ENCODE measurements around the gene RPS27. TPM values are rescaled to one million over a fixed set of nuclear protein-coding genes. Genes with fewer than 3 reads are reported as not detected.

The RPS27 gene
- polyA plus RNA-seq, 1 donor from 2014 or later = 2,235 TPM

- peaks cover 35% of the 10 kb centered on the region for H3K79me2 ChIP-seq (replicated peaks; ENCODE audit: insufficient read depth, low read length)
- no peaks in the 10 kb centered on the region for H3K9me3 ChIP-seq (ENCODE audit: low read length)
- no peak overlapping the region for H3K4me3 ChIP-seq (ENCODE audit: low read length)
- H3K27ac ChIP-seq (ENCODE audit: low read length) = no peak overlapping the region
- no peak overlapping the region for H3K9ac ChIP-seq (ENCODE audit: low read length)
- TF ChIP-seq EP300 (conservative IDR thresholded peaks at IDR 0.05; ENCODE audit: poor library complexity, severe bottlenecking) (no peak), SMC3 (conservative IDR thresholded peaks at IDR 0.05; ENCODE audit: poor library complexity) (no peak), MXI1 (conservative IDR thresholded peaks at IDR 0.05; ENCODE audit: poor library complexity, severe bottlenecking) (no peak), POLR2AphosphoS5 (IDR thresholded peaks at IDR 0.05) (no peak), TAF1 (IDR thresholded peaks at IDR 0.05; ENCODE audit: low read depth) (no peak), RAD21 (conservative IDR thresholded peaks at IDR 0.05) (no peak), CTCF (IDR thresholded peaks at IDR 0.05; ENCODE audit: poor library complexity, severe bottlenecking) (no peak), EZH2 (IDR thresholded peaks at IDR 0.05; ENCODE audit: borderline replicate concordance, insufficient read depth, low read length, poor library complexity, severe bottlenecking) (no peak), REST (IDR thresholded peaks at IDR 0.05; ENCODE audit: borderline replicate concordance) (no peak)
- H3K36me3 ChIP-seq (ENCODE audit: insufficient read depth, low read length) = no peaks in the 10 kb centered on the region
- no peaks in the 10 kb centered on the region for H3F3A ChIP-seq (ENCODE audit: insufficient read depth, low read length, poor library complexity, severe bottlenecking)
- no peak overlapping the region for H3K4me2 ChIP-seq (ENCODE audit: low read length)
- no peak overlapping the region for H2AFZ ChIP-seq (ENCODE audit: low read depth, low read length)
- no peaks in the 10 kb centered on the region for H4K20me1 ChIP-seq (ENCODE audit: insufficient read depth)
- H3K27me3 ChIP-seq (ENCODE audit: insufficient read depth, low read depth, low read length) = no peaks in the 10 kb centered on the region
- H3K9me2 ChIP-seq (ENCODE audit: insufficient read depth, low read length) = no peaks in the 10 kb centered on the region
These were observed 36.6 kb upstream of the RPS27 start for GRCh38 chr1:153953859-153954365.

- peaks cover 35% of the 10 kb centered on the region for H3K79me2 ChIP-seq (replicated peaks; ENCODE audit: insufficient read depth, low read length)
- H3K4me3 ChIP-seq (ENCODE audit: low read length) = no peak overlapping the region
- TF ChIP-seq TAF1 (IDR thresholded peaks at IDR 0.05; ENCODE audit: low read depth) (no peak), EP300 (conservative IDR thresholded peaks at IDR 0.05; ENCODE audit: poor library complexity, severe bottlenecking) (no peak), MXI1 (conservative IDR thresholded peaks at IDR 0.05; ENCODE audit: poor library complexity, severe bottlenecking) (no peak), CTCF (IDR thresholded peaks at IDR 0.05; ENCODE audit: poor library complexity, severe bottlenecking) (no peak), POLR2AphosphoS5 (IDR thresholded peaks at IDR 0.05) (no peak), RAD21 (conservative IDR thresholded peaks at IDR 0.05) (no peak), SMC3 (conservative IDR thresholded peaks at IDR 0.05; ENCODE audit: poor library complexity) (no peak), EZH2 (IDR thresholded peaks at IDR 0.05; ENCODE audit: borderline replicate concordance, insufficient read depth, low read length, poor library complexity, severe bottlenecking) (no peak), REST (IDR thresholded peaks at IDR 0.05; ENCODE audit: borderline replicate concordance) (no peak)
- no peaks in the 10 kb centered on the region for H3F3A ChIP-seq (ENCODE audit: insufficient read depth, low read length, poor library complexity, severe bottlenecking)
- H3K9ac ChIP-seq (ENCODE audit: low read length) = no peak overlapping the region
- no peaks in the 10 kb centered on the region for H3K9me2 ChIP-seq (ENCODE audit: insufficient read depth, low read length)
- H4K20me1 ChIP-seq (ENCODE audit: insufficient read depth) = no peaks in the 10 kb centered on the region
- H3K27me3 ChIP-seq (ENCODE audit: insufficient read depth, low read depth, low read length) = no peaks in the 10 kb centered on the region
- no peaks in the 10 kb centered on the region for H3K36me3 ChIP-seq (ENCODE audit: insufficient read depth, low read length)
- no peak overlapping the region for H3K27ac ChIP-seq (ENCODE audit: low read length)
- no peak overlapping the region for H2AFZ ChIP-seq (ENCODE audit: low read depth, low read length)
- H3K4me2 ChIP-seq (ENCODE audit: low read length) = no peak overlapping the region
- H3K9me3 ChIP-seq (ENCODE audit: low read length) = no peaks in the 10 kb centered on the region
These were observed 35.7 kb upstream of the RPS27 start for GRCh38 chr1:153954826-153955225.

Data from neural cell (in vitro differentiated cells).